GM21576 (cell line): ENCODE measurements around the gene PCBP4.
A peak's percentile ranks its signal among the peaks of the same experiment; 100 is the strongest.
"Not testable (repeated sequence)": the region's sequence is repeated elsewhere in the genome, so short reads cannot be mapped to it uniquely, and the experiment has no call there.

Experiments used
- ATAC-seq: cut with Tn5 transposase; IDR thresholded peaks from one replicate; pipeline ENCODE4 v1.9.1; 2021; ENCODE audit warnings: mild to moderate bottlenecking, moderate library complexity; ENCODE audit not compliant: unreplicated experiment

The PCBP4 gene

DNA sequence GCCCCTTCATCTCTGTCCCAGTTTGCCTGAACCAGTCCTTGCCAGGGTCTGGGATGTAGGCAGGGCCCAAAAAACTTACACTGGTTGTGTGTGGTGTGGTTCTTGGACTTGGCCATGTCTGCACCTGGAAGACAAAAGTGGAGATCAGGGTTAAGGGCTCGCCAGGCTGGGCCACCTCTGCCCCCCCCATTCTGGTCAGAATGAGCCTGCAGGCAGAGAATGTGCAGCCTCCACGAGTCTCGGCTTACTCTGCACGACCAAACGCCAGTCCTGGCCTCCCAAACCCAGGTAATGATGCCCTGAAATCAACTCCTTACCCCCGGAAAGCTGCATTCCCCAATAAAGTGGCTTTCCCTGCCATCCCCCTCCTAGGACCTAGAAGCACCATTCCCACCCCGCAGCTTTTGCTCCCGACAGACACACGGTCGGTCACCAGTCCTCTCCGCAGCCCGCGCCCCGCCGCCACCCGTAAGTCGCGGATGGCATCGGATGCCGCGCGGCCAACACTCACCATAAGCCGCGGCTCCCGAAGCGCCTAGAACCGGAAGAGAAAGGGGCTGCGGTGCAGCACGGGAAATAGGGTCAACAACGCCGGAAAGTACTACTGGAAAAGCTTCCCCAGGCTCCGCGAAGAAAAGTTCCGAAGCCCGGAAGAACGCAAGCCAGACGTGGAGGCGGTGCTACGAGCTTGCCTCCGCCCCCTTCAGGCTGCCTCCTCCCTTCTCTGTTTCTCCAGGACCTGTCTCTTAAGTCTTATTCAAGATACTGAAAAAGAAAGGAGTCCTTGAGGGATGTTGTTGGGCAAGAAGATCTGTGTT, 28.3 kb upstream of the PCBP4 start, which contains the start of gene RPL29:
TSS of gene RPL29 (minus strand) at position 550 of the 818 bp plus-strand sequence. CDS start at position 116, 434 bp downstream.
- ATAC-seq: peak; percentile 83

DNA sequence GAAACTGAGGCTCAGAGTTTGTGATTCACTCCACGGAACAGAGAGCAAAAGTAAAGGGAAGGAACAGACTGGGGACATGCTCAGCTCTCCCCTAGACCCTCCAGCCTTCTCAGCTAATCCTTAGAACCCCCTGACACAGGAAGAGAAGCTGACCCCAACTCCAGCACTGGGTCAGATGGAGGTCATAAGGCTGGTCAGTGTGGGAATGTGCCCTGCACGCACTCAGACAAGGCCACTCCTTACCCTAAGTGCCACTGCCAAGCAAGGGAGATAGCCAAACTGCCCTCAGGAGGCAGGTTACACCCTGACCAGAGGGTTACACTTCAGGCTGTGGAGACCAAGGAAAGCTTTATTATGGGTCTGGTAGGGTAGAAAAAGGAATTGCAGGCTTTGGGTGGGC, 27.3 kb upstream of the PCBP4 start:
- ATAC-seq: no peak

DNA sequence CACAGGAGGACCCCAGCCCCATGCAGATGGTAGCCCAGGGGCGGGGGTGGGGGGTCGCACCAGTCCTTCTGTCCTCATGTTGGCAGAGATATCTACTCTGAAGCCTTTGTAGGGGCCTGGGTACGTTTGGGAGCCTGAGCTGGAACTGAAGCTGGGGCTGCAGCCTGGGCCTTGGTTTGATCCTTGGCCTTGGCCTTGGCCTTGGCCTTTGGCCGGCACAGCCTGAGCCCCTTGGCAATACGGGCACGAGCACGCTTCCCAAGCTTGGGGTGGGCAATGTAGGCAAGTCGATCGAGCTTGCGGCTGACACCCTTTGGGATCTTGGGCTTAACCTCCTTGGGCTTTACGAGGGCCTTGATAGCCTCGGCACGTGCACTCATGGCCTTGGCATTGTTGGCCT, 26.4 kb upstream of the PCBP4 start:
- not testable (repeated sequence) for ATAC-seq

DNA sequence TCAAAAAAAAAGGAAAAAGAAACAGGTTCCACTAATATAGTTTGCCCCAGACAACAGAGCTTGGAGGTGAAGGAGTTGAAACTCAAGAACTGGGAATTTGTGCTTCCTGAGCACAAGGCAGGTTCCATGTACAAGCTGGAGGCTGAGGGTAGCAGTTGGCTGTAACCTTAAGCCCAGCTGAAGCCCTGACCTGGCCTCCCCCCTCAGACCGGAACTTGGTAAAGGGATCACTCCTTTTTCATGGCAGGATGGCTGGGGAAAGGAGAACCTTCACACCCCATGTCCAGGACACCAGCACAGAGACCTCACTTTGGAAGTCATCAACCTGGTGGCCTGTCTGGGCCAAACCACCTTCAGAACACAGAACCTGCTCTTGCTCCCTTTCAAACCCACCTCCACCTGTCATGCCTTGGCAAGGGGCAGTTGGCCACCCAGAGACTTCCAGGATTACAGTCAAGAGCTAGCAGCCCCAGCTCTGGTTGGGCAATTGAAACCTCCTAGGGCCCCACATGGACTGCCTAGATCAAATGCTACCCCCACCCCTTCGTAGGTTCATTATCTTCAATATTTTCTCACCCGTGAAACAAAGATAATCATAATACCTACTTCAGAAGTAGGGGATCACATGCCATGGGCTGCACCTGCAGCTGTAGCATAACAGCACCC, 24.9 kb upstream of the PCBP4 start:
- ATAC-seq: no peak

DNA sequence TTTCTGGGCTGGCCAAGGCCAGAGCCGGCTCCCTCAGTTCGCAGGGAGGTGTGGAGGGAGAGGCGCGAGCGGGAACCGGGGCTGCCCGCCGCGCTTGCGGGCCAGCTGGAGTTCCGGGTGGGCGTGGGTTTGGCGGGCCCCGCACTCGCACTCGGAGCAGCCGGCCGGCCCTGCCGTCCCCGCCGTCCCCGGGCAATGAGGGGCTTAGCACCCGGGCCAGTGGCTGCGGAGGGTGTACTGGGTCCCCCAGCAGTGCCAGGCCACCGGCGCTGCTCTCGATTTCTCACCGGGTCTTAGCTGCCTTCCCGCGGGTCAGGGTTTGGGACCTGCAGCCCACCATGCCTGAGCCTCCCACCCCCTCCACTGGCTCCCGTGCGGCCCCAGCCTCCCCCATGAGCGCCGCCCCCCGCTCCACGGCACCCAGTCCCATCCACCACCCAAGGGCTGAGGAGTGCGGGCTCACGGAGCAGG, 23.3 kb upstream of the PCBP4 start:
- ATAC-seq: not testable (repeated sequence)

DNA sequence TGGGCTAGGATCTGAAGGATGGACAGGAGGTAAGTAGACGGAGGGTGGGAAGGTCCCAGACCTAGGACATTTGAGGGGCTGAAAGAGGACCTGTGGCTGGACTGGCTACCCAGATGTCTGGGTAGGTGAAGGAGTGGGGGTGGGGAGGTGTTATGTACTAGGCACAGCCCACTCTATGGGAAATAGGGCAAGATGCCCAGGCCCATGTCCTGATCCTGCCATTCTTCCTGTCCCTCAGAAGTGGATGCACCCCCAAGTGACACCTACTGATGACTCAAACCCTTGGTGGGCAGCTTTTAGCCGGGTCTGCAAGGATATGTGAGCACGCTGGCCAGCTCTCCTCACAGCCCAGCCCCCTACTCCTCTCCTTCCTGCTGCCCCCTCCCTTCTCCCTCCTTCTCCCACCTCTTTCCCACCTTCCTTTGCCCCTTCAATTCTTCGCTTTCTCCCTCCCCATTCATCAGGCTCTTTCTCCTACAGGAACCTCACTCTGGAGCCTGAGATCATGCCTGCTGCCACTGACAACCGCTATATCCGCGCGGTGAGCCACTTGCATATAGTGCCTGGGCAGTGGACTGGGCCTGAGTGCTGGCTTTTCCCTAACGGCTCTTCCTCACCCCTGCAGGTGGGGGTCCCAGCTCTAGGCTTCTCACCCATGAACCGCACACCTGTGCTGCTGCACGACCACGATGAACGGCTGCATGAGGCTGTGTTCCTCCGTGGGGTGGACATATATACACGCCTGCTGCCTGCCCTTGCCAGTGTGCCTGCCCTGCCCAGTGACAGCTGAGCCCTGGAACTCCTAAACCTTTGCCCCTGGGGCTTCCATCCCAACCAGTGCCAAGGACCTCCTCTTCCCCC, 21.3 kb upstream of the PCBP4 start:
- no peak for ATAC-seq

DNA sequence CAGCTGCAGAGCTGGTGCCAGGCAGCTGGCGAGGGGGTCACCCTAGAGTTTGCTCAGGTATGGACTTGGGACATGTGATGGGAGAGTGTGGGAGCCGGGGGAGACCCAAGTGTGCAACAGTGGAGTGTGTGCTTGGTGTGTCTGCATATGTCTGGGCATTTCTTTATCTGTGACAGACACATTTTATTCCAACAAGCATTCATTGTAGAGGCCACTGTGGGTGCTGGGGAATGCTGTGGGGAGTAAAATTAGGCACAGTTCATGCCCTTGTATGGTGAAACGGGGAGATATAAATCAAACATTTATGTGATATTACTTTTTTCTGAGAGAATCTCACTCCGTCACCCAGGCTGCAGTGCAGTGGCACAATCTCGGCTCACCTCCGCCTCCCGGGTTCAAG, 20.3 kb upstream of the PCBP4 start:
- no peak for ATAC-seq

DNA sequence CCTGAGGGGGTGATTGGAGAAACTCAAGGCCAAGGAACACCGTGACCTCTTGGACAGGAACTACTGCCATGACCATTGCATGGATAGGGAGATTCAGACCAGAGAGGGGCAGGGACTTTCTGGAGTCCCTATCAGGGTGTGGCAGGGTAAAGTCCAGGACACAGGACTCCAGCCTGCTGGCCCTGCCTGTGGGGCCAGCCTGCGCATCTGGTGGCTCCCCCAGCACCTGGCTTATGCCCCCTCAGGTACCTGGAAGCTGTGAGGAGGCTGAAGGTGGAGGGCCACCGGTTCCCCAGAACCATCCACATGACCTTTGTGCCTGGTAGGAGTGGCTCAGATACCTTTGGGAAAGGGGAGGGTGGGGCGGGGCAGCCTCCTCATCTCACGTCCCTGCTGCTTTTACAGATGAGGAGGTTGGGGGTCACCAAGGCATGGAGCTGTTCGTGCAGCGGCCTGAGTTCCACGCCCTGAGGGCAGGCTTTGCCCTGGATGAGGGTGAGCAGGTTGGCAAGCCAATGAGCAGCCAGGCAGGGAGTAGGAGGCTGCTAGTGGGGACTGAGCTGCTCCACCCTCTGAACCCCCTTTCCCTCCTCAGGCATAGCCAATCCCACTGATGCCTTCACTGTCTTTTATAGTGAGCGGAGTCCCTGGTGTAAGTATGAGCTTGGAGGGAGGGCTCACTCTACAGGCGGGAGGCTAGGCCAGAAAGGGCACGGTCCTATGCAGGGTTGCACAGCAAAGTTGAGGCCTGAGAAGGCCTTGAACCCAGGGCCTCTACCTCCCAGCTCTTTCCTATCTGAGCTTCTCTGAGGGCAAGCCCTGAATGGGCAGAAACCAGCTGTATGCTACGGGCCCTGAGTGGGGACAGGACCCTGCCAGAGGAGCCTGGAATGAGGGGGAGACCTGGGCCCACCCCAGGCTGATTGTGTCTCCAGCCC, 19.0 kb upstream of the PCBP4 start:
- no peak for ATAC-seq

DNA sequence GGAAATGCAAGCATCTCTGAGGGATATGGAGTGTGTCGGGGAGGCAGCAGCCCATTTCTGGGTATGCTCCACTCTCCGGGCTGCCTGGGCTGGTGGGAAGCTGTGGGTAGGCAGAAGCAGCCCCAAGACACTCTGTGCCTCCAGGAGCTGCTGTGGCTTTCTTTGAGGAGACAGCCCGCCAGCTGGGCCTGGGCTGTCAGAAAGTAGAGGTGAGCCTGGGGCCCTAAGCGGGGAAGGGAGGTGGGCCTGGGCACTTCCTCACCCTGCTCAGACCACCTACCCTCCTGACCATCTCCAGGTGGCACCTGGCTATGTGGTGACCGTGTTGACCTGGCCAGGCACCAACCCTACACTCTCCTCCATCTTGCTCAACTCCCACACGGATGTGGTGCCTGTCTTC, 17.8 kb upstream of the PCBP4 start:
- no peak for ATAC-seq

DNA sequence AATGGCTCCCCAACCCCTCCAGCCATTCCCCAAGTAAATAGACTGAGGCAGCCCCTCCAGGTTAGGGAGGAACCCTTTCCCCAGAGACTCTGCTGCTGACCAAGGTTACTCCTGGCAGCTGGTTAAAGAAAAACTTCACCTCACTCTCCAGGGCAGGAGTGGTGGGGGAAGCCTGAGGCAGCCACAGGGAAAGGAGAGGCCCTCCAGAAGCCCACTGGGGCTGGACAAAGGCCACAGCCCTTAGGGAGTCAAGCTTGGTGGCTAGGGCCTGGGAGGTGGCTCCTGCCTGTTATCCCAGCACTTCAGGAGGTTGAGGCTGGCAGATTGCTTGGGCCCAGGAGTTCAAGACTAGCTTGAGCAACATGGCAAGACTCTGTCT, 17.0 kb upstream of the PCBP4 start:
- no peak for ATAC-seq

DNA sequence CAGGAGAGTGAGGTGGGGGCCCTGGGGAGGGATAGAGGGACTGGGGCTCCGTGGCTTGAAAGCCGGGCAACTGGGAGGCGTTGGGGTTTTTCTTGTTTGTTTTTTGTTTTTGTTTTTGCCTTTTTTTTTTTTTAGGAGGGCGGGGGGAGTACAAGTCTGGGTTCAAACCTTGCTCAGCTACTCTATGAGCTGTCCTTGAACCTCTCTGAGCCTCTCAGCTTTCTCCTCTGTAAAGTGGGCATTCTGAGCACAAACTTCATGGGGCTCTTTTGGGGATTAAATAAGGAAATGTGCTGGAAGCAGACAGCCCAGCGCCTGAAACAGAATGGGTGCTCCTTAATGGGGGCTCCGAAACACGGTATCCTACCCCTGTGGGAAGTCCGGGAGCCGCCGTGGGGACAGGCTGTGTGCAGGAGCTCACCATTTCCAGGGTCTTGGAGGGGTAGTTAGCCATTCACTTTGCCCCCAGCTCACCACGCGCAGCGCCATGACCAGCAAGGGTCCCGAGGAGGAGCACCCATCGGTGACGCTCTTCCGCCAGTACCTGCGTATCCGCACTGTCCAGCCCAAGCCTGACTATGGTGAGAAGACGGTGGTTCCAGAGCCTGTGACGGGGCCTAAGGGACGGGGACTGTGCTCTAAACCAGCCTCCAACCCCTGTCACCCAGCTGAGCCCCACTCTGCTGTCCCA, 16.5 kb upstream of the PCBP4 start:
- ATAC-seq: no peak

DNA sequence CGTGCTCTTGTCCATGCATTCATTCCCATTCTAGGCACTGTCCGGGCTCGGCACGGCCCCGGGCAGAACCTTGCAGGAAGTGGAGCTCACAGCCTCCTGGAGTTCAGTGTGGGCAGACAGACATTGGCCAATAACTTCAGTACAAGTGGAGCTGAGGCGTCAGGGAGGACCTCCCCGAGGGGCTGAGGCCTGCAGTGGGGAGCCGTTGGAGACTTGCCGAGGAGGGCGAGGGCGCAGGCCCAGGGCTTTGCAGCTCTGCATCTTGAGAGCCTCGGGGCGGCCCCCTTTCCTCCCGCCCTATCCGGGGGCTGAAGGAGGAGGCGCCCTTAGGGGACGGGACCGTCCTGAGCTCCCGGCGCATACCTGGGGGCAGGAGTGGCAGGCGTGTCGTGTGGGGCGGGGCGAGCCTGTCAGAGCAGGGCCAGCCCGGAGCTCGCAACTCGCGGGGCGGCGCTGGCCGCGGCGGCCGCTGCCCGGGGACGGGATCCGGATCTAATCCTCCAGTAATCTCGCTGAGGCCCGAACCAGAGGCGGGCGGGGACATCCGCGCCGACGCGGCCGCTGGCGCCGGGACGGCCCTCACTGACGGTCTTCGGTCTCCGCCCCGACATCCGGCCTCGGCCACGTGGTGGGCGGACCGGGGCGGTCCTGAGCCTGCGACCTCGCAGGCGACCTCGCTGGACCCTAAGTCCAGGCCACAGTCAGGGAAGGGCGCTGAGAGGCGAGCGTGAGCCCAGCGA, 15.8 kb upstream of the PCBP4 start, which contains the start of gene ACY1:
TSS of gene ACY1 (plus strand) at position 698 of the 740 bp plus-strand sequence. CDS start 530 bp downstream, outside the sequence.
- ATAC-seq: peak; percentile 75

DNA sequence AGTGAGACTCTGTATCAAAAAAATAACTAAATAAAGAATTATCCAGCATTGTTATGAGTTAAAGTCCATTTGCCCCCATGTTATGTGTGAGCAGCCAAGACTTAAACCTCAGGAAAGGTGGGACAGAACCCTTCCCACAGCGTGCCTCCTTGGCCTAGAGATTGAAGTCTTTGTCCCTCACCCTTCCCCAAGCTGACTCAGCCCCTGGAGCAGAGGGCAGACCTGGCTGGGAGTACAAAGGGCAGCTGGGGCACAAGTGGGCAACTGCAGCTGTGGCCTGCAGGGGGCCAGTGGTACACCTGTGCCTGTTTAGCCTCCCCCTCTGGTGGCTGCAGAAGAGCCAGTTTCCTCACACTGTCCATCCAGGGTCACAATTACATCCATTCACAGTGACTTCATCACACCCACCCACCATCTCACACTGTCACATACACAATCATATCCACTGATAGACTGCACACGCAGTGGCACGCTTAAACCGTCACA, 15.1 kb upstream of the PCBP4 start:
- peak; percentile 52 for ATAC-seq

DNA sequence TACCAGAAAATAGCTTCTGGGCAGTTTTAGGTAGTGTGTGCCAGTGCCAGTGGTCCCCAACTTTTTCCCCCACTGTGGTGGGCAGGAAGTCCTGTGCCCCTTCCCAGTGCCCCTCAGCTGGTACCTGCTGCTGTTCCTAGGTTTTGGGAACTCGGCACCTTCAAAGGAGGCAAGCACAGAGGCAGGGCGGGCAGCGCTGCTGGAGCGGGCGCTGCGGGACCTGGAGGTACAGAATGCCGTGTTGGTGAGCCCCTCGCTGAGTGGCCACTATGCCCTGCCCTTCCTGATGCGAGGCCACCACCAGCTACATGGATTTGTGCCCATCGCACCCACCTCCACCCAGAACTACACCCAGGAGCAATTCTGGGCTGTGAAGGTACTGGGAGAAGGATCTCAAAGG, 13.0 kb upstream of the PCBP4 start:
- ATAC-seq: no peak

DNA sequence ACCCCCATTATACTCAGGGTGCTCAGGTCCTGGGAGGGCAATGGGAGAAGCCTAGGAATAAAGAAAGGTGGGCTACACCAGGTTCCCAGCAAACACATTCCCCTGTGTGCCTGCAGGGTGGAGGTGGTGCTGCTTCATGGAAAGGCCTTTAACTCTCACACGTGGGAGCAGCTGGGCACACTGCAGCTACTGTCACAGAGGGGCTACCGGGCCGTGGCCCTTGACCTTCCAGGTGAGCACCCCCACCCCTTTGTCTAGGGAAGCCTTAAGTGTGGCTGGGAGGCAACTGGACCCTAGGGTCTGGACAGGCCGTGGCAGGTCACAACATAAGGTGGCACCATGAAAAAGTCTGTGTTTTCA, 10.9 kb upstream of the PCBP4 start:
- ATAC-seq: no peak

DNA sequence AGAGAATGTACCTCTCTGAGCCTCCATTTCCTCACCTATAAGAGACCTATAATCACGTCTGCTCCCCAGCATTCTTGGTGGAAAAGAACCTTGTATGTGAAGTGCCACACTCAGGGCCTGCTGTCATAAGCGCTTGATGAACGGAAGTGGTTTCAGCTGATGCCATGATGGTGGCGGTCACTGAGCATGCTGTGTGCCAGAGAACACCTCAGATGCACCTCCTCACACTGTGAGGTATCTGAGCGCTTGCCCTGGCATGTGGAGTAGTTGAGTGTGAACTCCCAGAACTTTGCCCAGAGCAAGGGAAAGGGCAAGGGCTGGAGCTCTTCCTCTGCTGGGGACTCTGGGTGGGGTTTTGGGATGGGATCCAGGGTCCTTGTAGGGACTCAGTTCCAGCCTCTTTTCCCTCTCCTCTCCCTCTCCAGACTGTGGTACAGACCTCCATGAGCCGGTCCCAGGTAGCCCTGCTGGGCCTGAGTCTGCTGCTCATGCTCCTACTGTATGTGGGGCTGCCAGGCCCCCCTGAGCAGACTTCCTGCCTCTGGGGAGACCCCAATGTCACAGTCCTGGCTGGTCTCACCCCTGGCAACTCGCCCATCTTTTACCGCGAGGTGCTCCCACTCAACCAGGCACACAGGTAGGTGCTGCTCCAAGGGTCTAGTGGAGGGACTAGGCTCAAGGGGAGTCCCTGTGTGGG, 10.3 kb upstream of the PCBP4 start:
- ATAC-seq: no peak

DNA sequence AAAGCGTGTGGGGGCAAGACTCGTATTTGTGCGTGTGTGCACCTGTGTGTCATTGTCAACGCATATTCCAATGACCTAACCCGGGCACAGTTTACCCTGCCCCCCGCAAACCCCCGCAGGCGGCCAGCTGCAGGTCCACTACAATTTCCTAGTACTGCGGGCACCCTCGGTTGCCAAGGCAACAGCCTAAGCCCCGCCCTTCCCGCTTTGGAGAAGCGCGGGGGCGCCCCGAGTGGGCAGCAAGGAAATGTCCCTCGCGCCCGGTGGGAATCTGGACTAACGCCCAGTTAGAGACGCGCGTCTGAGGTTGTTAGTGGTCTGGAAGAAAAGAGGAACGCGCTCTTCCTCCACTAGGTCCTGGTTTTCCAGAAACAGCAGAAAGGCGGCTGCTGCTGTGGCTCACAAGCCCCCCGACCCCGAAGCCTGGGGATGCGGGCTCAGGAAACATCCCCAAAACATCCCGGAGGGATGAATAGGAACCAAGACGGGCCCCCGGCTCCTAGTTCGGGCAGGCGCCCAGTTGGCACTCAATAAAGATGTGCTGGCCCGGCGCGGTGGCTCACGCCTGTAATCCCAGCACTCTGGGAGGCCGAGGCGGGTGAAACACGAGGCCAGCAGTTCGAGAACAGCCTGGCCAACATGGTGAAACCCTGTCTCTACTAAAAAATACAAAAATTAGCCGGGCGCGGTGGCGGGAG, 8.7 kb upstream of the PCBP4 start:
- no peak for ATAC-seq
